ENCODE data around the gene ZNF33B. TPM values are rescaled to one million over a fixed set of nuclear protein-coding genes. Genes with fewer than 3 reads are reported as not detected.

Gene ZNF33B
- total and polyA plus RNA-seq, 9 of the 15 experiments (the other 6 are each of a cell fraction or from before 2014, with no cell fraction given) = 6.9 to 23.9 (median 15.4) TPM

- TF ChIP-seq GMEB1 (CRISPR knock-in tag; IDR thresholded peaks at IDR 0.05) (no peak), HEY1 (CRISPR knock-in tag; IDR thresholded peaks at IDR 0.05; ENCODE audit: borderline replicate concordance) (no peak), SUPT5H (IDR thresholded peaks at IDR 0.05) (0 out of 2 replicates have a peak, but pooled peaks have one; percentile 23), ZNF431 (CRISPR knock-in tag; IDR thresholded peaks at IDR 0.05) (no peak), POLR2AphosphoS2 (IDR thresholded peaks at IDR 0.05; ENCODE audit: low read length) (no peak), ZC3H8 (IDR thresholded peaks at IDR 0.05) (no peak), ETS2 (tag; IDR thresholded peaks at IDR 0.05; ENCODE audit: borderline replicate concordance, poor library complexity, severe bottlenecking) (no peak), GATAD2B (IDR thresholded peaks at IDR 0.05; ENCODE audit: borderline replicate concordance) (peak; percentile 57; the same call in 1 of the 2 replicates), SPI1 (IDR thresholded peaks at IDR 0.05; ENCODE audit: borderline replicate concordance, low read depth, low read length) (peak; percentile 71; the same call in 1 of the 2 replicates), KLF1 (tag; IDR thresholded peaks at IDR 0.05) (no peak), ZNF217 (CRISPR knock-in tag; IDR thresholded peaks at IDR 0.05) (no peak), ZC3H4 (CRISPR knock-in tag; IDR thresholded peaks at IDR 0.05; ENCODE audit: borderline replicate concordance) (no peak), ZKSCAN3 (CRISPR knock-in tag; IDR thresholded peaks at IDR 0.05) (no peak), ZNF639 (CRISPR knock-in tag; conservative IDR thresholded peaks at IDR 0.05 in 1 of 2, IDR thresholded peaks at IDR 0.05 in 1 of 2) (peak in 1 of 2 experiments; percentile 79; a peak in 1 of 4 replicates), ZFPM2 (CRISPR knock-in tag; IDR thresholded peaks at IDR 0.05) (no peak), USF2 (CRISPR knock-in tag; IDR thresholded peaks at IDR 0.05) (no peak), ZBTB11 (CRISPR knock-in tag; IDR thresholded peaks at IDR 0.05) (0 out of 6 replicates have a peak, but pooled peaks of 1 of the 3 experiments have one; percentile 56), HINFP (tag; conservative IDR thresholded peaks at IDR 0.05; ENCODE audit: low read depth) (no peak), ZKSCAN1 (IDR thresholded peaks at IDR 0.05; ENCODE audit: low read depth, low read length) (no peak), PYGO2 (tag; IDR thresholded peaks at IDR 0.05) (no peak)
These were observed 6.7 kb upstream of the ZNF33B start (continued) for GRCh38 chr10:42645103-42645502.
